IPS DF 4.7 (cell line): Measurements from ENCODE around the gene CHRND.

ENCODE experiments used
- DNase-seq: peaks from one replicate; pipeline ENCODE4 v3.0.0-alpha.2; 2013; ENCODE audit warnings: low spot score; ENCODE audit errors: extremely low read depth

The CHRND gene

GRCh38 chr2:232487385-232488096, 38.4 kb upstream of the CHRND start, which contains the start of gene ECEL1:
Gene ECEL1 (minus strand): TSS chr2:232487834. CDS start chr2:232486653, 1,181 bp downstream.
- no peak for DNase-seq

GRCh38 chr2:232488097-232488711, 37.8 kb upstream of the CHRND start:
- DNase-seq, result no peak

GRCh38 chr2:232488721-232489300, 37.1 kb upstream of the CHRND start:
- DNase-seq, result no peak

GRCh38 chr2:232489516-232490220, 36.3 kb upstream of the CHRND start:
- DNase-seq, result no peak

- no peak for DNase-seq
Measured at GRCh38 chr2:232490221-232491138, 35.5 kb upstream of the CHRND start.

- no peak for DNase-seq
Measured at GRCh38 chr2:232491139-232491780, 34.7 kb upstream of the CHRND start.

GRCh38 chr2:232492236-232492848, 33.6 kb upstream of the CHRND start:
- no peak for DNase-seq

- no peak for DNase-seq
Measured at GRCh38 chr2:232492963-232493700, 32.8 kb upstream of the CHRND start.

- no peak for DNase-seq
Measured at GRCh38 chr2:232493701-232494474, 32.1 kb upstream of the CHRND start.

- no peak for DNase-seq
Measured at GRCh38 chr2:232494542-232494941, 31.4 kb upstream of the CHRND start.

GRCh38 chr2:232495292-232495691, 30.7 kb upstream of the CHRND start:
- DNase-seq, result no peak

GRCh38 chr2:232496501-232497270, 29.3 kb upstream of the CHRND start:
- no peak for DNase-seq

- no peak for DNase-seq
Measured at GRCh38 chr2:232497348-232497747, 28.6 kb upstream of the CHRND start.

- DNase-seq, result no peak
Measured at GRCh38 chr2:232498452-232498851, 27.5 kb upstream of the CHRND start.

GRCh38 chr2:232501331-232501771, 24.6 kb upstream of the CHRND start:
- no peak for DNase-seq

- no peak for DNase-seq
Measured at GRCh38 chr2:232501794-232502390, 24.1 kb upstream of the CHRND start.

GRCh38 chr2:232502511-232502910, 23.4 kb upstream of the CHRND start:
- DNase-seq, result no peak
